Measurements from ENCODE around the gene MASP1. TPM values are rescaled to one million over a fixed set of nuclear protein-coding genes. Genes with fewer than 3 reads are reported as not detected.

The MASP1 gene
- total RNA-seq, 1 experiment from 2014 or later: not detected

- intact Hi-C loops (cut with micrococcal nuclease; ENCODE audit: unreplicated experiment): no loop called here
- CTCF ChIA-PET: interaction anchor here (0.6 kb wide), 1 partner anchor 90 kb away, joined by 5 read pairs; no protein-coding TSS in a partner anchor
Measured at GRCh38 chr3:187255314-187255713, 36.2 kb downstream of the MASP1 start.

DNA sequence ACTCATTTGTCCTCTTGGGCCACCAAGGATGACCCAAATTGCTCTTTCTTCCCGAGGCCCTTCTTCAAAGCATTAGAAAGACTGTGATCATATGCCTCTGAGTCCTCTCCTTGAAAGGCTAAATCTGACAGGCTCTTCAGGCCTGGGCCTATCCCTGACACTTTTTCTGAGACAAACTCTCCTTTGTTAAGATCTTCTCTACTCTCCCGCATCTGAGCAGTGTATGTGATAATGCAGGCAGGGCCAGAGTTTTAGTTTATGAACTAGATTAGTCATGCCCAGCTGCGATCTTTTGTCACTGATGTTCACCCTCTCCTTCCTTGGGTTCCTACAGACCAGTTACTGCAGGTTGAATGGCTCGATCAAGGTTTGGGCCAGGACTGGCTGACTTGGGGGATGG is 39.2 kb downstream of the MASP1 start:
- Histone ChIP-seq H3K4me3 (ENCODE audit: low read depth in 2 of 2, low read length in 2 of 2) (no peak overlapping the region), H3K4me1 (ENCODE audit: control insufficient read depth, insufficient read depth, low read length) (no peaks in the 10 kb centered on the region), H3K36me3 (ENCODE audit: control insufficient read depth, insufficient read depth, low read length) (no peaks in the 10 kb centered on the region), H3K27ac (ENCODE audit: low read length) (no peak overlapping the region), H3K9me3 (ENCODE audit: control insufficient read depth, insufficient read depth, low read depth, low read length) (no peaks in the 10 kb centered on the region), H3K27me3 (ENCODE audit: control insufficient read depth, insufficient read depth, low read length) (no peaks in the 10 kb centered on the region; the same call in 1 of the 2 replicates)
- DNase-seq (ENCODE audit: low read depth, low spot score): no peak
- CTCF ChIA-PET: no interaction called here
- POLR2A ChIA-PET: no interaction called here
- in situ Hi-C loops (cut with HindIII; ENCODE audit: low pct_unique_long_range_greater_than_20kb, low sequenced_read_pairs) (no loop called here), intact Hi-C loops (cut with micrococcal nuclease; ENCODE audit: unreplicated experiment) (no loop called here)
- no peak for ATAC-seq
- TF ChIP-seq POLR2AphosphoS5 (IDR thresholded peaks at IDR 0.05; ENCODE audit: low read depth, low read length) (no peak), SIN3A (IDR thresholded peaks at IDR 0.05; ENCODE audit: borderline replicate concordance, insufficient read depth, low read depth, low read length) (no peak), TCF7L2 (IDR thresholded peaks at IDR 0.05; ENCODE audit: low read depth, low read length) (no peak)
- TF ChIP-seq, protein P1, sequence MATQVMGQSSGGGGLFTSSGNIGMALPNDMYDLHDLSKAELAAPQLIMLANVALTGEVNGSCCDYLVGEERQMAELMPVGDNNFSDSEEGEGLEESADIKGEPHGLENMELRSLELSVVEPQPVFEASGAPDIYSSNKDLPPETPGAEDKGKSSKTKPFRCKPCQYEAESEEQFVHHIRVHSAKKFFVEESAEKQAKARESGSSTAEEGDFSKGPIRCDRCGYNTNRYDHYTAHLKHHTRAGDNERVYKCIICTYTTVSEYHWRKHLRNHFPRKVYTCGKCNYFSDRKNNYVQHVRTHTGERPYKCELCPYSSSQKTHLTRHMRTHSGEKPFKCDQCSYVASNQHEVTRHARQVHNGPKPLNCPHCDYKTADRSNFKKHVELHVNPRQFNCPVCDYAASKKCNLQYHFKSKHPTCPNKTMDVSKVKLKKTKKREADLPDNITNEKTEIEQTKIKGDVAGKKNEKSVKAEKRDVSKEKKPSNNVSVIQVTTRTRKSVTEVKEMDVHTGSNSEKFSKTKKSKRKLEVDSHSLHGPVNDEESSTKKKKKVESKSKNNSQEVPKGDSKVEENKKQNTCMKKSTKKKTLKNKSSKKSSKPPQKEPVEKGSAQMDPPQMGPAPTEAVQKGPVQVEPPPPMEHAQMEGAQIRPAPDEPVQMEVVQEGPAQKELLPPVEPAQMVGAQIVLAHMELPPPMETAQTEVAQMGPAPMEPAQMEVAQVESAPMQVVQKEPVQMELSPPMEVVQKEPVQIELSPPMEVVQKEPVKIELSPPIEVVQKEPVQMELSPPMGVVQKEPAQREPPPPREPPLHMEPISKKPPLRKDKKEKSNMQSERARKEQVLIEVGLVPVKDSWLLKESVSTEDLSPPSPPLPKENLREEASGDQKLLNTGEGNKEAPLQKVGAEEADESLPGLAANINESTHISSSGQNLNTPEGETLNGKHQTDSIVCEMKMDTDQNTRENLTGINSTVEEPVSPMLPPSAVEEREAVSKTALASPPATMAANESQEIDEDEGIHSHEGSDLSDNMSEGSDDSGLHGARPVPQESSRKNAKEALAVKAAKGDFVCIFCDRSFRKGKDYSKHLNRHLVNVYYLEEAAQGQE (IDR thresholded peaks at IDR 0.05; ENCODE audit: insufficient read depth in 1 of 2, low read depth in 2 of 2, low read length in 1 of 2): no peak
- TF ChIP-seq, protein P2, sequence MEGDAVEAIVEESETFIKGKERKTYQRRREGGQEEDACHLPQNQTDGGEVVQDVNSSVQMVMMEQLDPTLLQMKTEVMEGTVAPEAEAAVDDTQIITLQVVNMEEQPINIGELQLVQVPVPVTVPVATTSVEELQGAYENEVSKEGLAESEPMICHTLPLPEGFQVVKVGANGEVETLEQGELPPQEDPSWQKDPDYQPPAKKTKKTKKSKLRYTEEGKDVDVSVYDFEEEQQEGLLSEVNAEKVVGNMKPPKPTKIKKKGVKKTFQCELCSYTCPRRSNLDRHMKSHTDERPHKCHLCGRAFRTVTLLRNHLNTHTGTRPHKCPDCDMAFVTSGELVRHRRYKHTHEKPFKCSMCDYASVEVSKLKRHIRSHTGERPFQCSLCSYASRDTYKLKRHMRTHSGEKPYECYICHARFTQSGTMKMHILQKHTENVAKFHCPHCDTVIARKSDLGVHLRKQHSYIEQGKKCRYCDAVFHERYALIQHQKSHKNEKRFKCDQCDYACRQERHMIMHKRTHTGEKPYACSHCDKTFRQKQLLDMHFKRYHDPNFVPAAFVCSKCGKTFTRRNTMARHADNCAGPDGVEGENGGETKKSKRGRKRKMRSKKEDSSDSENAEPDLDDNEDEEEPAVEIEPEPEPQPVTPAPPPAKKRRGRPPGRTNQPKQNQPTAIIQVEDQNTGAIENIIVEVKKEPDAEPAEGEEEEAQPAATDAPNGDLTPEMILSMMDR (IDR thresholded peaks at IDR 0.05): no peak
- BruUV-seq (replicated peaks): no TSS peak

More at GRCh38 chr3:187255314-187255713, 36.2 kb downstream of the MASP1 start:
- in situ Hi-C loops (cut with HindIII; ENCODE audit: low pct_unique_long_range_greater_than_20kb, low sequenced_read_pairs): no loop called here
- BruUV-seq (replicated peaks): no TSS peak
- H3K4me1 ChIP-seq (ENCODE audit: control insufficient read depth, insufficient read depth, low read length): no peaks in the 10 kb centered on the region
- H3K36me3 ChIP-seq (ENCODE audit: control insufficient read depth, insufficient read depth, low read length): no peaks in the 10 kb centered on the region
- H3K4me3 ChIP-seq (ENCODE audit: low read depth in 2 of 2, low read length in 2 of 2): no peak overlapping the region
- TF ChIP-seq, protein P2 (IDR thresholded peaks at IDR 0.05): no peak
- no peak for TF ChIP-seq TCF7L2 (IDR thresholded peaks at IDR 0.05; ENCODE audit: low read depth, low read length)
- no peak for TF ChIP-seq POLR2AphosphoS5 (IDR thresholded peaks at IDR 0.05; ENCODE audit: low read depth, low read length)
- TF ChIP-seq SIN3A (IDR thresholded peaks at IDR 0.05; ENCODE audit: borderline replicate concordance, insufficient read depth, low read depth, low read length): no peak
- TF ChIP-seq, protein P1 (IDR thresholded peaks at IDR 0.05; ENCODE audit: insufficient read depth in 1 of 2, low read depth in 2 of 2, low read length in 1 of 2): no peak
- H3K27me3 ChIP-seq (ENCODE audit: control insufficient read depth, insufficient read depth, low read length): no peaks in the 10 kb centered on the region; the same call in 1 of the 2 replicates
- ATAC-seq (no peak), DNase-seq (ENCODE audit: low read depth, low spot score) (no peak)
- POLR2A ChIA-PET: no interaction called here
- no peaks in the 10 kb centered on the region for H3K9me3 ChIP-seq (ENCODE audit: control insufficient read depth, insufficient read depth, low read depth, low read length)
- H3K27ac ChIP-seq (ENCODE audit: low read length): no peak overlapping the region
